Measurements from ENCODE around the gene BICC1.

BICC1 gene

DNA sequence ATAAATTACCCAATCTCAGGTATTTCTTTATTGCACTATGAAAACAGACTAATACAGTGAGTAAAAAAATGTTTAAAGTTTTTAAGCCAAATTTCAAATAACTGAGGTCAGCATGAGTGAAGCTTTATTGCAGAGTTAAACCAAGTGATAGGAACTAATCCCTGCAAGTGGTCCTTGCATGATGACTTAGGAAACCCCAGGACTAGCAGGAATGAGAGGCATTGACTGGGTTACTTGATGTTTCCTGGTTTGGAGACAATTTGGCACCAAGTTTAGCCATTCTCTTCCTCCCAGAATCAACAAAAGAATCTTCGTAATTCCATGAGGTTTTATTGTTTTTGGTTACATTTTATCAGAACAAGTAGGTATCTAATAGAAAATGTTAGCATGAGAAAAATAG lies 194.2 kb downstream of the BICC1 start:
- Histone ChIP-seq H3K27ac (replicated peaks) (no peak overlapping the region), H3K27me3 (ENCODE audit: insufficient read depth, poor library complexity, severe bottlenecking) (no peaks in the 10 kb centered on the region), H3K4me3 (replicated peaks; ENCODE audit: insufficient read depth, low read length) (no peak overlapping the region)
- no peak for DNase-seq (ENCODE audit: low read depth in 1 of 2, low spot score in 1 of 2)
- TF ChIP-seq, protein P1, sequence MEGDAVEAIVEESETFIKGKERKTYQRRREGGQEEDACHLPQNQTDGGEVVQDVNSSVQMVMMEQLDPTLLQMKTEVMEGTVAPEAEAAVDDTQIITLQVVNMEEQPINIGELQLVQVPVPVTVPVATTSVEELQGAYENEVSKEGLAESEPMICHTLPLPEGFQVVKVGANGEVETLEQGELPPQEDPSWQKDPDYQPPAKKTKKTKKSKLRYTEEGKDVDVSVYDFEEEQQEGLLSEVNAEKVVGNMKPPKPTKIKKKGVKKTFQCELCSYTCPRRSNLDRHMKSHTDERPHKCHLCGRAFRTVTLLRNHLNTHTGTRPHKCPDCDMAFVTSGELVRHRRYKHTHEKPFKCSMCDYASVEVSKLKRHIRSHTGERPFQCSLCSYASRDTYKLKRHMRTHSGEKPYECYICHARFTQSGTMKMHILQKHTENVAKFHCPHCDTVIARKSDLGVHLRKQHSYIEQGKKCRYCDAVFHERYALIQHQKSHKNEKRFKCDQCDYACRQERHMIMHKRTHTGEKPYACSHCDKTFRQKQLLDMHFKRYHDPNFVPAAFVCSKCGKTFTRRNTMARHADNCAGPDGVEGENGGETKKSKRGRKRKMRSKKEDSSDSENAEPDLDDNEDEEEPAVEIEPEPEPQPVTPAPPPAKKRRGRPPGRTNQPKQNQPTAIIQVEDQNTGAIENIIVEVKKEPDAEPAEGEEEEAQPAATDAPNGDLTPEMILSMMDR (IDR thresholded peaks at IDR 0.05; ENCODE audit: insufficient read depth, low read length): no peak
- TF ChIP-seq, protein P2, sequence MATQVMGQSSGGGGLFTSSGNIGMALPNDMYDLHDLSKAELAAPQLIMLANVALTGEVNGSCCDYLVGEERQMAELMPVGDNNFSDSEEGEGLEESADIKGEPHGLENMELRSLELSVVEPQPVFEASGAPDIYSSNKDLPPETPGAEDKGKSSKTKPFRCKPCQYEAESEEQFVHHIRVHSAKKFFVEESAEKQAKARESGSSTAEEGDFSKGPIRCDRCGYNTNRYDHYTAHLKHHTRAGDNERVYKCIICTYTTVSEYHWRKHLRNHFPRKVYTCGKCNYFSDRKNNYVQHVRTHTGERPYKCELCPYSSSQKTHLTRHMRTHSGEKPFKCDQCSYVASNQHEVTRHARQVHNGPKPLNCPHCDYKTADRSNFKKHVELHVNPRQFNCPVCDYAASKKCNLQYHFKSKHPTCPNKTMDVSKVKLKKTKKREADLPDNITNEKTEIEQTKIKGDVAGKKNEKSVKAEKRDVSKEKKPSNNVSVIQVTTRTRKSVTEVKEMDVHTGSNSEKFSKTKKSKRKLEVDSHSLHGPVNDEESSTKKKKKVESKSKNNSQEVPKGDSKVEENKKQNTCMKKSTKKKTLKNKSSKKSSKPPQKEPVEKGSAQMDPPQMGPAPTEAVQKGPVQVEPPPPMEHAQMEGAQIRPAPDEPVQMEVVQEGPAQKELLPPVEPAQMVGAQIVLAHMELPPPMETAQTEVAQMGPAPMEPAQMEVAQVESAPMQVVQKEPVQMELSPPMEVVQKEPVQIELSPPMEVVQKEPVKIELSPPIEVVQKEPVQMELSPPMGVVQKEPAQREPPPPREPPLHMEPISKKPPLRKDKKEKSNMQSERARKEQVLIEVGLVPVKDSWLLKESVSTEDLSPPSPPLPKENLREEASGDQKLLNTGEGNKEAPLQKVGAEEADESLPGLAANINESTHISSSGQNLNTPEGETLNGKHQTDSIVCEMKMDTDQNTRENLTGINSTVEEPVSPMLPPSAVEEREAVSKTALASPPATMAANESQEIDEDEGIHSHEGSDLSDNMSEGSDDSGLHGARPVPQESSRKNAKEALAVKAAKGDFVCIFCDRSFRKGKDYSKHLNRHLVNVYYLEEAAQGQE (IDR thresholded peaks at IDR 0.05; ENCODE audit: insufficient replicate concordance, low read depth): no peak
- TF ChIP-seq POLR2AphosphoS5 (IDR thresholded peaks at IDR 0.05; ENCODE audit: low read depth) (no peak), SPI1 (IDR thresholded peaks at IDR 0.05; ENCODE audit: borderline replicate concordance, low read depth) (no peak), GABPA (IDR thresholded peaks at IDR 0.05; ENCODE audit: low read depth) (no peak)

DNA sequence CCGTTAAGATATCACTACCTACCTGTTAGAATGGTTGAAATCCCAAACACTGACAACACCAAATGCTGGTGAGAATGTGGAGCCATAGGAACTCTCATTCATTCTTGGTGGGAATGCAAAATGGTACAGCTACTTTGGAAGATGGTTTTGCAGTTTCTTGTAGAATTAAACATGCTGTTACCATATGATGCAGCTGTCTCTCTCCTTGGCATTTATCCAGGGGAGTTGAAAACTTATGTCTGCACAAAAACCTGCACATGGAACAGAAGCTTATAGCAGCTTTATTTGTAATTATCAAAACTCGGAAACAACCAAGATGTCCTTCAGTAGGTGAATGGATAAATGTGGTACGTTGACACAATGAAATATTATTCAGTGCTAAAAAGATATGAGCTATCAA lies 199.5 kb downstream of the BICC1 start:
- DNase-seq (ENCODE audit: low read depth in 1 of 2, low spot score in 1 of 2): no peak

DNA sequence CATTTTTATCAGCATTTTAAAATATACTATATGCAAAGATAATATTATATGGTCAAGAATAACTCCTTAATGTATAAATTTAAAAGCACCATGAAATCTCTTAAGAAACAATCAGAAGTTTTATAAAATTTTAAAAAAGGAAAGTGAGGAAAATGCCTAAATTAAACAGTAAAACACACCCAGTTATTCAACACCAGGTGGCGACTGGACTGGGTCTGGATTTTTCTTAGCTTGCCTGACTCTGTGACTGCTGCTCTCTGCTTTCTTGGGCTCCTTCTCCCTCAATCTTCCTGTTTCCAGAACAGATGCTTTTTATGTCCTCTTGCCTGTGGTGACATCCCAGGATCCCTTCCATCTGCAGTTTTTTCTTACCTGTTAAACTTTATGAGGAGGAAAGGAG lies 200.3 kb downstream of the BICC1 start:
- no peak overlapping the region for H3K4me3 ChIP-seq (replicated peaks; ENCODE audit: insufficient read depth, low read length)
- DNase-seq (ENCODE audit: low read depth in 1 of 2, low spot score in 1 of 2): no peak
- no peaks in the 10 kb centered on the region for H3K27me3 ChIP-seq (ENCODE audit: insufficient read depth, poor library complexity, severe bottlenecking)
- TF ChIP-seq POLR2AphosphoS5 (IDR thresholded peaks at IDR 0.05; ENCODE audit: low read depth): no peak
- TF ChIP-seq, protein P1 (IDR thresholded peaks at IDR 0.05; ENCODE audit: insufficient read depth, low read length): no peak
- TF ChIP-seq GABPA (IDR thresholded peaks at IDR 0.05; ENCODE audit: low read depth): no peak
- TF ChIP-seq SPI1 (IDR thresholded peaks at IDR 0.05; ENCODE audit: borderline replicate concordance, low read depth): no peak
- no peak overlapping the region for H3K27ac ChIP-seq (replicated peaks)

More for the DNA sequence above, 199.5 kb downstream of the BICC1 start:
- TF ChIP-seq, protein P2 (IDR thresholded peaks at IDR 0.05; ENCODE audit: insufficient replicate concordance, low read depth): no peak
- TF ChIP-seq SPI1 (IDR thresholded peaks at IDR 0.05; ENCODE audit: borderline replicate concordance, low read depth) (no peak), POLR2AphosphoS5 (IDR thresholded peaks at IDR 0.05; ENCODE audit: low read depth) (no peak), GABPA (IDR thresholded peaks at IDR 0.05; ENCODE audit: low read depth) (no peak)
- TF ChIP-seq, protein P1 (IDR thresholded peaks at IDR 0.05; ENCODE audit: insufficient read depth, low read length): no peak
- no peak overlapping the region for H3K27ac ChIP-seq (replicated peaks)
- H3K4me3 ChIP-seq (replicated peaks; ENCODE audit: insufficient read depth, low read length): no peak overlapping the region
- no peaks in the 10 kb centered on the region for H3K27me3 ChIP-seq (ENCODE audit: insufficient read depth, poor library complexity, severe bottlenecking)

DNA sequence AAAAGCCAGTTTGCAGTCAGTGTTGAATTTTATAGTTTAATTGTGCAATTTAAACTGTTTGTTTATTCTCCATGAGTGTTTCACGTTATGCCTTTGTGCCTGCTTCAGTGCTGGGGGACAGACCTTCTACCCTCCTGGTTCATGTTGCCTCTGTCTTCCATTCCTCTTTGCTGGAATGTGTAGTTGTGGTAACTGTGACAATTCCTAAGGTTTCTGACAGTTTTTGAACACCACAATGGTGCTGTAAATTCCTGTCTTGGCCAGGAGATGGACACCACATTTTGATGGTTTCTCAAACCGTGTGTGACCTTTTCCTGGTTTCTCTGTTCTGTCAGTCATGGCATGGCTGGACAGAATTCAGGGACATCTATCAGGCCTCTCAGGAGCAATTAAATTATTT lies 201.7 kb downstream of the BICC1 start:
- Histone ChIP-seq H3K4me3 (replicated peaks; ENCODE audit: insufficient read depth, low read length) (no peak overlapping the region), H3K27ac (replicated peaks) (no peak overlapping the region), H3K27me3 (ENCODE audit: insufficient read depth, poor library complexity, severe bottlenecking) (no peaks in the 10 kb centered on the region)
- TF ChIP-seq SPI1 (IDR thresholded peaks at IDR 0.05; ENCODE audit: borderline replicate concordance, low read depth) (no peak), GABPA (IDR thresholded peaks at IDR 0.05; ENCODE audit: low read depth) (no peak), POLR2AphosphoS5 (IDR thresholded peaks at IDR 0.05; ENCODE audit: low read depth) (no peak)
- TF ChIP-seq, protein P1 (IDR thresholded peaks at IDR 0.05; ENCODE audit: insufficient read depth, low read length): no peak
- TF ChIP-seq, protein P2 (IDR thresholded peaks at IDR 0.05; ENCODE audit: insufficient replicate concordance, low read depth): no peak
- DNase-seq (ENCODE audit: low read depth in 1 of 2, low spot score in 1 of 2): no peak

Measured in HL-60 (cell line).